HEK293T (cell line): ENCODE results near the gene MACROD2.

Source experiments
- CTCF ChIA-PET: fragments of 350-600 bp; formaldehyde crosslinking; extraction: SDS; loops from one replicate; lab custom pipeline; 2021; ENCODE audit warnings: antibody characterized with exemption, inconsistent platforms; lab: Yijun Ruan, JAX
- POLR2A ChIA-PET: fragments of 350-600 bp; formaldehyde crosslinking; extraction: SDS; loops from one replicate; lab custom pipeline; 2020; ENCODE audit warnings: antibody characterized with exemption, inconsistent platforms; lab: Yijun Ruan, JAX
- DNase-seq: peaks from one replicate; pipeline ENCODE4 v3.0.0; 2012; ENCODE audit warnings: mixed read lengths; ENCODE audit errors: extremely low spot score
- ARNT ChIP-seq: fragments of 450-650 bp; IDR thresholded peaks from 2 replicates; pipeline ENCODE4 v1.6.1; 2017; ENCODE audit warnings: mild to moderate bottlenecking
- BHLHE40 ChIP-seq: fragments of 450-650 bp; IDR thresholded peaks from 2 replicates; pipeline ENCODE4 v1.6.1; 2016; ENCODE audit warnings: mild to moderate bottlenecking, moderate library complexity, borderline replicate concordance
- CTBP1 ChIP-seq: fragments of 450-650 bp; IDR thresholded peaks from 2 replicates; pipeline ENCODE4 v1.6.1; 2016; ENCODE audit warnings: borderline replicate concordance
- ELF4 ChIP-seq: fragments of 450-650 bp; IDR thresholded peaks from 2 replicates; pipeline ENCODE4 v1.6.1; 2017; ENCODE audit warnings: antibody characterized with exemption
- FOXA1 ChIP-seq: fragments of 450-650 bp; IDR thresholded peaks from 2 replicates; pipeline ENCODE4 v1.6.1; 2016; ENCODE audit warnings: mild to moderate bottlenecking
- FOXK2 ChIP-seq: fragments of 450-650 bp; IDR thresholded peaks from 2 replicates; pipeline ENCODE4 v1.6.1; 2016; ENCODE audit warnings: mild to moderate bottlenecking
- FOXM1 ChIP-seq: fragments of 450-650 bp; IDR thresholded peaks from 2 replicates; pipeline ENCODE4 v1.6.1; 2017; ENCODE audit warnings: mild to moderate bottlenecking, borderline replicate concordance
- HDGF ChIP-seq: fragments of 450-650 bp; IDR thresholded peaks from 2 replicates; pipeline ENCODE4 v1.6.1; 2017; ENCODE audit warnings: antibody characterized with exemption, borderline replicate concordance
- L3MBTL2 ChIP-seq: fragments of 450-650 bp; conservative IDR thresholded peaks from 2 replicates; pipeline ENCODE4 v1.6.1; 2016; ENCODE audit warnings: mild to moderate bottlenecking
- LEF1 ChIP-seq: fragments of 450-650 bp; IDR thresholded peaks from 2 replicates; pipeline ENCODE4 v1.6.1; 2017; ENCODE audit warnings: mild to moderate bottlenecking, borderline replicate concordance
- NFRKB ChIP-seq: fragments of 450-650 bp; IDR thresholded peaks from 2 replicates; pipeline ENCODE4 v1.6.1; 2016; ENCODE audit warnings: mild to moderate bottlenecking, moderate library complexity
- SP1 ChIP-seq: fragments of 450-650 bp; IDR thresholded peaks from 2 replicates; pipeline ENCODE4 v1.6.1; 2017
- SUZ12 ChIP-seq: fragments of 450-650 bp; IDR thresholded peaks from 2 replicates; pipeline ENCODE4 v1.6.1; 2016; ENCODE audit warnings: mild to moderate bottlenecking
- TARDBP ChIP-seq: fragments of 450-650 bp; IDR thresholded peaks from 2 replicates; pipeline ENCODE4 v1.6.1; 2016
- ZNF384 ChIP-seq: fragments of 450-650 bp; IDR thresholded peaks from 2 replicates; pipeline ENCODE4 v1.6.1; 2016
- TF ChIP-seq, protein P1 (sequence below): fragments of 450-650 bp; IDR thresholded peaks from 2 replicates; pipeline ENCODE4 v1.6.1; 2016

Gene MACROD2

DNA sequence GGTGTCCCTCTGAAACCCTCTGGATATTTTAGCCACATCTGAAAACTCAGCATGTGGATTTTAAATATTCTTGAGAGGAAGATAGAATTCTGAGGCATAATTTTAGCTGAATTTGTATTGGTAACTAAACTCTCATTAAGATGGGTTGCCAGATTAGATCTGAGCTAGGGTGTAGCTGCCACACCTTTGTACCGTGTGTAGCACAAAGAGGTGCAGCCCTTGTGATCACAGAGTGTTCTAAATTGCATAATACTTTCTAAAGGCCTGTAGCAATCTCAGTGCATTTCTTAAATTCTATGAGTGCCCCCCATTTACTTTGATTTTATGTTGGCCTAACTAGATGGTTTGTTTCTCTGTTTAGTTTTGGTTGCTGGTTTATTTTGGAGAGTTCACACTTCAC, 289.1 kb downstream of the MACROD2 start:
- ChIA-PET POLR2A (no interaction called here), CTCF (no interaction called here)
- TF ChIP-seq ELF4 (no peak), ZNF384 (no peak), HDGF (no peak)
- no peak for DNase-seq

DNA sequence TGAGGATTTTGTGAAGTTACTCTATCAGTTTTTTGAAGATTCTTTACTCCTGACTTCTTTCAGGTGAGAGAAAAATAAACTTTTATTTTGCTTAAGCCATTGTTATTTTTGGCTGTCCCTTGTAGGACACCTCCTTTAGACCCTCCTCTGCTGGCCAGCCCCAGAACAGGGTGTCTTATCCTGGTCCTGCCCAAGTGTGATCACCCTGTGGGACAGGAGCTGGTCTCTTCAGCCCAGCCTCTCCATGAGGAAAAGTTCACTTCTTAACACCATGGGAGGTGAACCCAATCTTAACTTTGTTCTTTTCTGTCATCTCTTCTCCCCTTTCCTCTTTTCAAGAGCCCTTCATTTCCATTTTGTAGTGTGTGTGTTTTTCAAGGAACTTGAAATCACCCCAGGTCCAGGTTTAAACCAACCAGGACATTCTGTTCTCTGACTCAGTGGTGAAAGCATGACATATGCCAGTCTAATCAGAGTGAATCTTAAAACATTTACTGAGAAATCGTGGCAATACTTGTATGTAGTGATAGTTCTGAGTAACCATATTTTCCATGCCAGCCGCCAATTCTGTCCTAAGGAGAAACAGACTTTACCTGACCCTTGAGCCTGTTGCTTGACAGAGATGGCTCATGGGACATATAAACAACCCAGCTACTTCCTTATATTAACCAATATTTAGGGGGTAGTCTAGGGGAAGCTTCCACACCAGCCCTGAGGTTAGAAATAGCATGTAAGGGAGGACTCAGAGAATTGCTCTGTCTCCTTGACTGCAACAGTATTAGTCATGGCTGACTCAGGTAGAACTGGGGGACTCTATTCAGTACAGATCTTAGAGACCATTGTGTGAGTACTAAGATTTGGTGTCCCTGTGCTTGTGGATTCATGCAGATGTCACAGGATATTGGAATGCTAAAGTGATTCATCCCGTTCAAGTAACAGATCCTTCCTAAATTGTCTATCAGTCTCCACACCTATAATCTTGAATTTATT, 293.3 kb downstream of the MACROD2 start:
- ChIA-PET POLR2A (no interaction called here), CTCF (no interaction called here)
- DNase-seq, result no peak
- TF ChIP-seq CTBP1 (no peak), TARDBP (no peak), HDGF (no peak), SUZ12 (no peak), ARNT (no peak), L3MBTL2 (no peak), SP1 (no peak), NFRKB (no peak), LEF1 (no peak), FOXM1 (no peak), FOXK2 (no peak), FOXA1 (no peak), ELF4 (no peak), BHLHE40 (no peak), ZNF384 (no peak)
- TF ChIP-seq, protein P1, sequence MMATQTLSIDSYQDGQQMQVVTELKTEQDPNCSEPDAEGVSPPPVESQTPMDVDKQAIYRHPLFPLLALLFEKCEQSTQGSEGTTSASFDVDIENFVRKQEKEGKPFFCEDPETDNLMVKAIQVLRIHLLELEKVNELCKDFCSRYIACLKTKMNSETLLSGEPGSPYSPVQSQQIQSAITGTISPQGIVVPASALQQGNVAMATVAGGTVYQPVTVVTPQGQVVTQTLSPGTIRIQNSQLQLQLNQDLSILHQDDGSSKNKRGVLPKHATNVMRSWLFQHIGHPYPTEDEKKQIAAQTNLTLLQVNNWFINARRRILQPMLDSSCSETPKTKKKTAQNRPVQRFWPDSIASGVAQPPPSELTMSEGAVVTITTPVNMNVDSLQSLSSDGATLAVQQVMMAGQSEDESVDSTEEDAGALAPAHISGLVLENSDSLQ, result no peak

DNA sequence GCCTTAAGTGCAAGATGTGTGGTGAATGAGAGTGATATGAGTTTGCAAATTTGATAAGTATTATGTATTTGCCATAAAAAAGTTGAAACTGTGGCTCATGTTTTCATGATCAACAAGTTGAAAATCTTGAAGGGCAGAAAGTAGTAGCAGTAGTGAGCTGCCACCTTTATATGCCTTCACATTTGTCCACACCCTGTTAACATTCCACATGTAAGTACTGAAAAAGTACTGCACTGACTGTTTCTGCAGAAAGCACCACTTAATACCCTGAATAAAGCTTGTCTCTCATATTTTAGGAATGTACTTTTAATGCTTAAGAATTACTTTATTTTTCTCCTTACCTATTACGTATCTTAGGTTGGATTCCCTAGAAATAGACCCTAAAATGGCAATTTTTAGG, 296.2 kb downstream of the MACROD2 start:
- ChIA-PET POLR2A (no interaction called here), CTCF (no interaction called here)
- no peak for DNase-seq
- TF ChIP-seq ELF4, result no peak
- TF ChIP-seq L3MBTL2, result no peak
- no peak for TF ChIP-seq CTBP1
- no peak for TF ChIP-seq ZNF384
- TF ChIP-seq ARNT, result no peak
- TF ChIP-seq HDGF, result no peak
- no peak for TF ChIP-seq BHLHE40
- no peak for TF ChIP-seq SUZ12
- TF ChIP-seq FOXM1, result no peak
- no peak for TF ChIP-seq FOXK2
- TF ChIP-seq, protein P1, result no peak
- no peak for TF ChIP-seq FOXA1
- no peak for TF ChIP-seq NFRKB
- no peak for TF ChIP-seq TARDBP
- no peak for TF ChIP-seq LEF1

DNA sequence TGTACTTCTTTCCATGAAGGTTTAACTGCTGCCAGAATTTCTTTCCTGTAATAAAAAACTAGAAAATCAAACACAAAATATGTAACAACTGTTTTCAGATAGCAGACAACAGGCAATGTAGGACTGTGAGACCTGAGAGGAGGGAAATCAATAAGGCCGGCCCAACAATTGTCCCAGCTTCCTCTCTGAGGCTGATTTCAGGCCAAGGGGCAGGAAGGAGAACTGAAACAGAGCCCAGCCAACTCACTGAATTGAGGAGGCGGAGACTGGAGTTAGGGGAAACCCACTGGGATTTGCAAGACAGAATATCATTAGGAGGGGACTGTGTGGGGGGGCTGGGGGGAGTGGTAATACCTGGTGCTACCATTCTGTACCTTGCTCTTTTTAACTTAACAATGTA, 299.9 kb downstream of the MACROD2 start:
- DNase-seq, result no peak
- TF ChIP-seq L3MBTL2 (no peak), SUZ12 (no peak), CTBP1 (no peak), LEF1 (no peak), ZNF384 (no peak), TARDBP (no peak), ELF4 (no peak), BHLHE40 (no peak), ARNT (no peak), SP1 (no peak), FOXM1 (no peak), FOXA1 (no peak), NFRKB (no peak), FOXK2 (no peak), HDGF (no peak)
- TF ChIP-seq, protein P1, result no peak
- CTCF ChIA-PET, result no interaction called here
- POLR2A ChIA-PET, result no interaction called here

DNA sequence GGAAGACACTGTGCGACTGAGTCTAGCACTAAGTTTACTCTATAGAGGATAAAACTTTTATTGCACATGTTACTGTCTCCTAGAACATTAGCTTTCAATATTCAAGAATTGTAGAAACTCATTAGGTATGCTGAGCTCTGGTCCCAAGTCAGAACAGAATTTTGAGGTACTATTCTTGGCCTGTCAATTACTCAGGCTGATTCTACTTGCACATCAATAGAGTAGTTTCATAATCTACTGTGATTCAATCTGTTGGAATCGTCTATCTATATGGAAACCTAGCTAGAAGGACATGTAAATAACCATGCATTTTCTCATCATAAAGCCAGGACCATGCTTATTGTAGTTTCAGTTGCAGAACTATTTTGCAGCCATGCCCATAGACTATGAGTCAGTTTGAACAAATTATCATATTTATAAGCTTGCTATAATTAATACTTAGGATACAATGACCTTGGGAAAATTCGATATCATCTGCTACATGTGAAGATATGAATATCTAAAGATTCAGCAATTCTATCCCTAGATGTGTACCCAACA, 300.5 kb downstream of the MACROD2 start:
- CTCF ChIA-PET, result no interaction called here
- no peak for DNase-seq
- no peak for TF ChIP-seq TARDBP
- TF ChIP-seq, protein P1, result no peak
- TF ChIP-seq NFRKB, result no peak
- TF ChIP-seq FOXK2, result no peak
- TF ChIP-seq FOXA1, result no peak
- TF ChIP-seq LEF1, result no peak
- TF ChIP-seq ZNF384, result no peak
- no peak for TF ChIP-seq SUZ12
- TF ChIP-seq L3MBTL2, result no peak
- no peak for TF ChIP-seq CTBP1
- TF ChIP-seq ARNT, result no peak
- no peak for TF ChIP-seq HDGF
- no peak for TF ChIP-seq ELF4
- TF ChIP-seq SP1, result no peak
- POLR2A ChIA-PET, result no interaction called here
